GM20000 (cell line): ENCODE measurements around the gene EIF2B1.
"Not testable (repeated sequence)": the region's sequence is repeated elsewhere in the genome, so short reads cannot be mapped to it uniquely, and the experiment has no call there.

Experiments
- DNase-seq: peaks from one replicate; pipeline ENCODE4 v3.0.0; 2012; ENCODE audit warnings: low spot score
- TF ChIP-seq, protein P1 (sequence below): IDR thresholded peaks from 2 replicates; pipeline ENCODE4 v1.5.1; 2012; ENCODE audit warnings: mild to moderate bottlenecking, control low read depth; ENCODE audit errors: extremely low read depth, missing control alignments

The EIF2B1 gene

DNA sequence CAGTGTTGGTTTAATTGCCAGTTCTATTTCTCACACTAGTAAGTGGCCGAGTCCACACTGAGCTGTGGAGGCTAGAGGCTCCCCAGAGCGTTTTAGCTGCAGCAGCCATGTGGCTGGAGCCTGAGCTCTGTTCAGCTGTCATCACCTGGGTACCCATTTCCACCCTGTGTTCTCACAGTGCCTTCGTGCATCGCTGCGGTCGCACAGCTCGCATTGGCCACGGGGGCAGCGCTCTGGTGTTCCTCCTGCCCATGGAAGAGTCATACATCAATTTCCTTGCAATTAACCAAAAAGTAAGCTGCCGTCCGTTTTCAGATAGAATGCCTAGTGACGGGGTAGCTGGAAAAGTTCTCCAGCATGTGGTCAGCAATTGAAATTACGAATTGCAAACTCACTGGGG is 15.9 kb downstream of the EIF2B1 start:
- no peak for DNase-seq
- TF ChIP-seq, protein P1, sequence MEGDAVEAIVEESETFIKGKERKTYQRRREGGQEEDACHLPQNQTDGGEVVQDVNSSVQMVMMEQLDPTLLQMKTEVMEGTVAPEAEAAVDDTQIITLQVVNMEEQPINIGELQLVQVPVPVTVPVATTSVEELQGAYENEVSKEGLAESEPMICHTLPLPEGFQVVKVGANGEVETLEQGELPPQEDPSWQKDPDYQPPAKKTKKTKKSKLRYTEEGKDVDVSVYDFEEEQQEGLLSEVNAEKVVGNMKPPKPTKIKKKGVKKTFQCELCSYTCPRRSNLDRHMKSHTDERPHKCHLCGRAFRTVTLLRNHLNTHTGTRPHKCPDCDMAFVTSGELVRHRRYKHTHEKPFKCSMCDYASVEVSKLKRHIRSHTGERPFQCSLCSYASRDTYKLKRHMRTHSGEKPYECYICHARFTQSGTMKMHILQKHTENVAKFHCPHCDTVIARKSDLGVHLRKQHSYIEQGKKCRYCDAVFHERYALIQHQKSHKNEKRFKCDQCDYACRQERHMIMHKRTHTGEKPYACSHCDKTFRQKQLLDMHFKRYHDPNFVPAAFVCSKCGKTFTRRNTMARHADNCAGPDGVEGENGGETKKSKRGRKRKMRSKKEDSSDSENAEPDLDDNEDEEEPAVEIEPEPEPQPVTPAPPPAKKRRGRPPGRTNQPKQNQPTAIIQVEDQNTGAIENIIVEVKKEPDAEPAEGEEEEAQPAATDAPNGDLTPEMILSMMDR, result no peak

DNA sequence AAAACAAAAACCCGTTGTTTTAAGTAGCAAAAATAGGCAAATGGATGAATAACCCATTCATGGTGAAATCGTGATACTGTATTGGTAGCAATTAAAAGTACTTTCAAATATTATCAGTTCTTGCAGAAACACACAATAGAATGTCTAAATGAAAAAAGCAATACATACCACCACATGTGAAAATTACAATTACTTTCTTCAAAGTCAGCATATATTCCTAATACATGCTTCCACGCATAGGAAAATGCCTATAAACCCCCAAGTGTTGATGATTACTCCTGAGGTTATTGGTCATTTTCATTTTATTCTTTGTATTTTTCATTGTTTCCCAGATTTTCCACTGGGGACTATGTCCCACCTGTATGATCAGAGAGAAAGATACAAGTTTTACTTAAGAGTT is 16.3 kb downstream of the EIF2B1 start:
- TF ChIP-seq, protein P1, result no peak
- DNase-seq, result no peak

DNA sequence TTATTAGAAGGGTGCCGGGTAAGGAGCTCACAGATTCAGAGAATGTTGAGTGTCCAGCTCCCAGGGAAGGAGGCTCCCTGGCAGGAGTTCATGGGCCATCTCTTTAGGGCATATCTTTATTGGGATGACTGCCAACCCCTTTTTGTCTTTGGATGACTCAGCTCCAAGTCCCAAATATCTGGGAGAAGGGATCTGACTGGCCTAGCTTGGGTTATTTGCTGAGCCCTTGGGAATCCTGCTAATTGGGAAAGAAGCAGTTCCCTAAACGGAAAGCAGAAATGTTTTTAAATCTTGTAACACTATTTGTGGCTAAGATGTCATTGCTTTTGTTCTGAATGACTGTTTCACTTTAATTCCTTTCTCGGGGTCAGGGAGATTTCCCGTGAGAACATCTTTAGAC is 19.0 kb downstream of the EIF2B1 start:
- TF ChIP-seq, protein P1, result no peak
- DNase-seq, result no peak

DNA sequence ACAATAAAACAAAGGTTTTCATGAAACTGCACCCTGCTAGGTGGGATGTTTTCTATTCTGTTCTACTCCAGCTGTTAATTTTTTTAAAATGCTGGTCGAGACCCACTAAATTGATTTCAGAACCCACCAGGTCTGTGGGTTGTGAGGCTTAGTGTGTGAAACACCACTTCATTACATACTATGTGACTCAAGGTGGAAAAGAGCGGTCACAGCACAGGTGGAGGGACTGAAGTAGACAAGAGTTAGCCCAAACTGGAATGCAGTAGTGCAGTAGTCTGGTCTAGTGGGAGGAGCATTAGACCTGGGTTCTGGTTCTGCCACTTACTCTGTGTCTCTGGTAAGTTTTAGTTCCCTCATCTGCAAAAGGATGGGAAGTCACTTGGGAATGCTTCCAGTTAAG is 19.4 kb downstream of the EIF2B1 start:
- DNase-seq, result no peak
- TF ChIP-seq, protein P1, result no peak

DNA sequence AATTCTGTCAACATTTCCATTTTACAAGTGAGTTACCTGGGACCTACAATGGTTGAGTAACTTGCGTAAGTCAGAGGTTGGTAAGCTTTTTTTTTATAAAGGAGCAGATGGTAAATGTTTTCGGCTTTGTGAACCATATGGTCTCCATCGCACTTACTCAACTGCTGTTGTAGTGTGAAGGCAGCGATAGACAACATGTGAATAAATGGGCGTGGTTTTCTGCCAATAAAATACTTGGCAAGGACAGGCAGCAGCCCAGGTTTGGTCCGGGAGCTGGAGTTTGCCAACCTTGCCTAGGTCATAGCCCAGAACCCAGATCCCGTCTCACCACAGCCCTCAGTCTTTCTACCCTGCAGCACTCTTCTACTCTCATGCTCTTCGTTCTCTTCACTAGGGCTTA is 25.3 kb downstream of the EIF2B1 start:
- DNase-seq, result no peak
- TF ChIP-seq, protein P1, result no peak

DNA sequence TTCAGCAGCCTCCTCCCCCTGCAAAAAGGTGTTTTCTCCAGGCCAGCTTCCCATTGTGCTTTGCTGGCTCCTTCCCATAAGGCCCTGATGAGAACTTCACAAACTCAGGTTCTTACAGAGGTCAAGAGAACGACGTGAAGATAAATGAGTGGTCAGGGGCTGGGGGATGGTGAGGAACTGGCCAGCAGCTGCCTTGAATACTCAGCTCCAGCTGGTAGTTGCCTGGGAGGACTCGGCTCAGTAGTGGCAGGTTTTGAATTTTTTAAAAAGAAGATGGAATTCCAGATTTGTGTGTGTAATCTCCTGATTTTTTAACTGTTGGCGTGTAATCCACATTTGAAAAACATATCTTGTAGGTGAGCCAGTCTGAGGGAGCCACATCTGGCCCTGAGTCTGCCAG is 25.7 kb downstream of the EIF2B1 start:
- TF ChIP-seq, protein P1, result no peak
- no peak for DNase-seq

DNA sequence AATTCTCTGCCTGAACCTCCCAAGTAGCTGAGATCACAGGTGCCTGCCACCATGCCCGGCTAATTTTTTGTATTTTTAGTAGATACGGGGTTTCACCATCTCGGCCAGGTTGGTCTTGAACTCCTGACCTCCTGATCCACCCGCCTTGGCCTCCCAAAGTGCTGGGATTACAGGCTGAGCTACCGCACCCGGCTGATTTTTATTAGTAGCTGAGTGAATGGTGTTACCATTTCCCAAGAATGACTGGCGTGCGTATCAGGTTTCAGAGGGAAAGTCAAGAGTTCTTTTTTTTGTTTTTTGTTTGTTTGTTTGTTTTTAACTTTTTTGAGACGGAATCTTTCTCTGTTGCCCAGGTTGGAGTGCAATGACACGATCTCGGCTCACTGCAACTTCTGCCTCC is 30.0 kb downstream of the EIF2B1 start:
- DNase-seq, result not testable (repeated sequence)

DNA sequence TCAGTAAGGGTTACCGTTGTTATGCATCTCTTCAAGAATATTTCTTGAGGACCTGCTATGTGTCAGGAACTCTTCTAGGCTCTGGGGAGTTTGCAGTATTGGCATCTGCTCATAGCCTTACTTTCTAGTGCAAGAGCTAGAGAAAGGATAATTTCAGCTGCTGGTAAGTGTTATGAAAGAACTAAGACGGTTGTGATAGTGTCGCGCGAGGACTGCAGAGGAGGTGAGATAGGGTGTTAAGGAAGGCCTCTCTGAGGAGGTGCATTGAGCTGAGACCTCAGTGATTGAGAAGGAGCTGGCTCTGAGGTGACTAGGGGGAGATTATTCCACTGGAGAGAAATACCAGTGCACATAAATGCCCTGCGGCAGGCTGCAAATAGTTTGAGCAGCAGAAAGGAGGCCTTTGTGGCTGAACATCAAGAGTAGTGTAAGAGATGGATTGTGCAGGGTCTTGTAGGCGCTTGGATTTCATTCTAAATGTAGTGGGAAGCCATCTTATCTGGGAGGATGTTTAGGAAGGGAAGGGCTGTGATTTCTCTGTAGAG is 30.8 kb downstream of the EIF2B1 start:
- DNase-seq, result no peak
- TF ChIP-seq, protein P1, result no peak
